H1 (cell line): Measurements from ENCODE around the gene SPTSSA.

Source experiments
- BCL11A ChIP-seq, 2 experiments: IDR thresholded peaks; one replicate each; pipeline ENCODE4 v1.6.1; 2011; ENCODE audit warnings: low read depth in 2 of 2, low read length in 2 of 2, mild to moderate bottlenecking in 2 of 2
- CBX5 ChIP-seq: fragments of 300-800, 300-1000 bp; sonication (generic); IDR thresholded peaks from 2 replicates; pipeline ENCODE4 v1.7.1; 2016; ENCODE audit warnings: antibody characterized with exemption, low read length, low read depth
- CREB1 ChIP-seq: IDR thresholded peaks from 2 replicates; pipeline ENCODE4 v1.6.1; 2012; ENCODE audit warnings: inconsistent platforms
- EZH2 ChIP-seq: fragments of 200-600 bp; sonication (generic); IDR thresholded peaks from 2 replicates; pipeline ENCODE4 v1.7.1; 2012; ENCODE audit warnings: low read depth, mild to moderate bottlenecking, moderate library complexity, low read length, inconsistent platforms; ENCODE audit not compliant: severe bottlenecking
- POLR2A ChIP-seq, 2 experiments: IDR thresholded peaks; 1 replicate in 1 of 2; 2 replicates in 1 of 2; pipeline ENCODE4 v1.6.1; 2011; ENCODE audit warnings: low read depth in 2 of 2, low read length in 2 of 2, mild to moderate bottlenecking in 2 of 2; ENCODE audit errors: control extremely low read depth in 1 of 2
- POLR2AphosphoS5 ChIP-seq: IDR thresholded peaks from 2 replicates; pipeline ENCODE4 v1.6.1; 2011; ENCODE audit warnings: low read depth, low read length
- SP1 ChIP-seq: IDR thresholded peaks from 2 replicates; pipeline ENCODE4 v1.6.1; 2011; ENCODE audit warnings: low read depth, low read length
- SP4 ChIP-seq: IDR thresholded peaks from 2 replicates; pipeline ENCODE4 v1.6.1; 2012; ENCODE audit warnings: low read length, inconsistent platforms
- TBP ChIP-seq: IDR thresholded peaks from 2 replicates; pipeline ENCODE4 v1.6.1; 2011; ENCODE audit warnings: low read depth, low read length, improper control_type of control experiment
- TCF12 ChIP-seq: IDR thresholded peaks from 2 replicates; pipeline ENCODE4 v1.6.1; 2011; ENCODE audit warnings: low read depth, mild to moderate bottlenecking, low read length
- TF ChIP-seq, protein P1 (sequence below): IDR thresholded peaks from 2 replicates; pipeline ENCODE4 v1.6.1; 2012; ENCODE audit warnings: inconsistent platforms

DNA sequence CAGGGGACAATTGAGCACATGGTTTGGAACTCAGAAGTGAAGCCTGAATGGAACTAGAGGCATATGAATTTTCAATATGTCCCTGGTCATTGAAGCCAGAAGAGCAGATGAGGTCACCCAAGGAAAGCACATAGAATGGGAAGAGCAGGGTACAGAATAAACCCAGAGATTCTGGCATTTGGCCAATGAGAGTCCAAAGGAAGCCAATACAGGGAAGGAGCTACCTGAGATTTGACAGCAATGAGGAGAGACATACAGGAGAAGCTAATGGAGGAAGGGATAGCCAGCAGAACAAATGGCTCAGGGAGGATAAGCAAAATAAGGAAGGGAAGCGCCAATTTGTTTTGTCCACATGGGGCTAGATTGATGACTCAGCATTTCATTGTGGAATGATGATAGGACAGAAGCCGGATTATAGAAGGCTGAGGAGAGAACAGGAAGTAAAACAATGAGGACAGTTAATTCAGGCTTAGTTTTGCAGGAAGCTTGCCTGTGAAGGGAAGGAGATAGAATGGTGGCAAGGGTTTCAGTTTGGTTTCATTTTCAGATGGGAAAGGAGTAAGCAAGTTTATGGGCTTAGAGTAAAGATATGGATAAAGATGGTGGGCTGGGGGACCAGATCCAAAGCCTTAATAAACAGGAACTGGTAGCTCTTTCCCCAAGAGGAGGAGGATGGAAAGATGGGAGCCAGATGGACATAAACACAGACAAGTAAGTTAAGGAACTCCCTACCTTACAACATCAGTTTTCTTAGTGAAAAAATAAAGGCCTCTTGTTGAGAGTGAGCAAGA, 3.2 kb upstream of the SPTSSA start:
- TF ChIP-seq, protein P1, sequence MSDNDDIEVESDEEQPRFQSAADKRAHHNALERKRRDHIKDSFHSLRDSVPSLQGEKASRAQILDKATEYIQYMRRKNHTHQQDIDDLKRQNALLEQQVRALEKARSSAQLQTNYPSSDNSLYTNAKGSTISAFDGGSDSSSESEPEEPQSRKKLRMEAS, result no peak
- TF ChIP-seq CREB1, result no peak
- no peak for TF ChIP-seq EZH2
- no peak for TF ChIP-seq POLR2A (IDR thresholded peaks at IDR 0.05; ENCODE audit: control extremely low read depth in 1 of 2, low read depth in 2 of 2, low read length in 2 of 2)
- no peak for TF ChIP-seq TBP
- no peak for TF ChIP-seq SP4
- no peak for TF ChIP-seq SP1
- TF ChIP-seq POLR2AphosphoS5, result no peak
- TF ChIP-seq CBX5, result no peak
- TF ChIP-seq BCL11A (IDR thresholded peaks at IDR 0.05; ENCODE audit: low read depth in 2 of 2, low read length in 2 of 2), result no peak
- no peak for TF ChIP-seq TCF12
